ENCODE measurements around the gene CMSS1. TPM values are rescaled to one million over a fixed set of nuclear protein-coding genes. Genes with fewer than 3 reads are reported as not detected.
"Not testable (repeated sequence)": the region's sequence is repeated elsewhere in the genome, so short reads cannot be mapped to it uniquely, and the experiment has no call there.

Gene CMSS1
- total RNA-seq, 1 experiment from 2014 or later = 117 TPM

GRCh38 chr3:100090669-100091005, 273.0 kb downstream of the CMSS1 start:
- DNase-seq (ENCODE audit: unreplicated experiment) = no peak
- ChIA-PET POLR2A (interaction anchor here (0.7 to 0.8 kb wide), 2 partner anchors 23 to 259 kb away, joined by 3 to 5 read pairs; partner anchors contain the start of gene FILIP1L), CTCF (interaction anchor here (0.6 to 3.7 kb wide), 15 partner anchors 8 to 259 kb away, joined by 3 to 14 read pairs (median 4); no protein-coding TSS in a partner anchor)
- peaks cover 3% of the 10 kb centered on the region for H3K36me3 Mint-ChIP-seq (ENCODE audit: insufficient read depth, unreplicated experiment)
- intact Hi-C loops (cut with micrococcal nuclease) = loop anchor here (1.0 kb wide), 1 partner anchor 247 kb away; no protein-coding TSS in a partner anchor
- H3K27ac Mint-ChIP-seq (ENCODE audit: low read depth, unreplicated experiment) = no peak overlapping the region
- no peaks in the 10 kb centered on the region for H3K27me3 Mint-ChIP-seq (ENCODE audit: insufficient read depth, unreplicated experiment)
- no peak overlapping the region for H3K4me3 Mint-ChIP-seq (ENCODE audit: unreplicated experiment)
- BruUV-seq (replicated peaks) = no TSS peak
- no peaks in the 10 kb centered on the region for H3K9me3 Mint-ChIP-seq (ENCODE audit: unreplicated experiment)
- H3K4me1 Mint-ChIP-seq (ENCODE audit: insufficient read depth, unreplicated experiment) = peaks cover 14% of the 10 kb centered on the region
- no peak for TF ChIP-seq CTCF (IDR thresholded peaks at IDR 0.05; ENCODE audit: unreplicated experiment)

- BruUV-seq (replicated peaks) = no TSS peak
- intact Hi-C loops (cut with micrococcal nuclease) = no loop called here
- TF ChIP-seq CTCF (IDR thresholded peaks at IDR 0.05; ENCODE audit: unreplicated experiment) = no peak
- POLR2A ChIA-PET = interaction anchor here (1.0 kb wide), 1 partner anchor 306 kb away, joined by 3 read pairs; no protein-coding TSS in a partner anchor
- CTCF ChIA-PET = interaction anchor here (1.1 kb wide), 1 partner anchor 16 kb away, joined by 3 read pairs; no protein-coding TSS in a partner anchor
- Mint-ChIP-seq H3K4me3 (ENCODE audit: unreplicated experiment) (no peak overlapping the region), H3K4me1 (ENCODE audit: insufficient read depth, unreplicated experiment) (peaks cover 8% of the 10 kb centered on the region), H3K9me3 (ENCODE audit: unreplicated experiment) (no peaks in the 10 kb centered on the region), H3K36me3 (ENCODE audit: insufficient read depth, unreplicated experiment) (peaks cover 5% of the 10 kb centered on the region), H3K27ac (ENCODE audit: low read depth, unreplicated experiment) (no peak overlapping the region), H3K27me3 (ENCODE audit: insufficient read depth, unreplicated experiment) (no peaks in the 10 kb centered on the region)
- DNase-seq (ENCODE audit: unreplicated experiment) = peak; percentile 42
Observed at GRCh38 chr3:100093831-100094230, 276.2 kb downstream of the CMSS1 start.

- DNase-seq (ENCODE audit: unreplicated experiment); H3K4me1 Mint-ChIP-seq (ENCODE audit: insufficient read depth, unreplicated experiment); H3K9me3 Mint-ChIP-seq (ENCODE audit: unreplicated experiment); CTCF ChIA-PET; intact Hi-C loops (cut with micrococcal nuclease); H3K4me3 Mint-ChIP-seq (ENCODE audit: unreplicated experiment); POLR2A ChIA-PET; H3K36me3 Mint-ChIP-seq (ENCODE audit: insufficient read depth, unreplicated experiment); H3K27ac Mint-ChIP-seq (ENCODE audit: low read depth, unreplicated experiment); BruUV-seq (replicated peaks); H3K27me3 Mint-ChIP-seq (ENCODE audit: insufficient read depth, unreplicated experiment): not testable (repeated sequence)
Observed at GRCh38 chr3:100096286-100096685, 278.6 kb downstream of the CMSS1 start.

GRCh38 chr3:100096866-100097265, 279.2 kb downstream of the CMSS1 start:
- Mint-ChIP-seq H3K9me3 (ENCODE audit: unreplicated experiment) (peaks cover 7% of the 10 kb centered on the region), H3K27me3 (ENCODE audit: insufficient read depth, unreplicated experiment) (no peaks in the 10 kb centered on the region), H3K4me3 (ENCODE audit: unreplicated experiment) (no peak overlapping the region), H3K4me1 (ENCODE audit: insufficient read depth, unreplicated experiment) (peaks cover 5% of the 10 kb centered on the region), H3K27ac (ENCODE audit: low read depth, unreplicated experiment) (no peak overlapping the region), H3K36me3 (ENCODE audit: insufficient read depth, unreplicated experiment) (peaks cover 5% of the 10 kb centered on the region)
- TF ChIP-seq CTCF (IDR thresholded peaks at IDR 0.05; ENCODE audit: unreplicated experiment) = no peak
- no TSS peak for BruUV-seq (replicated peaks)
- CTCF ChIA-PET = no interaction called here
- POLR2A ChIA-PET = no interaction called here
- intact Hi-C loops (cut with micrococcal nuclease) = no loop called here
- DNase-seq (ENCODE audit: unreplicated experiment) = no peak

Data from MCF 10A (cell line).